GM03348 (cell line): ENCODE measurements around the gene KLHL36.
"Not testable (repeated sequence)": the region's sequence is repeated elsewhere in the genome, so short reads cannot be mapped to it uniquely, and the experiment has no call there.

Source experiments
- DNase-seq: peaks from one replicate; pipeline ENCODE4 v3.0.0; 2012; ENCODE audit warnings: low spot score

KLHL36 gene

DNA sequence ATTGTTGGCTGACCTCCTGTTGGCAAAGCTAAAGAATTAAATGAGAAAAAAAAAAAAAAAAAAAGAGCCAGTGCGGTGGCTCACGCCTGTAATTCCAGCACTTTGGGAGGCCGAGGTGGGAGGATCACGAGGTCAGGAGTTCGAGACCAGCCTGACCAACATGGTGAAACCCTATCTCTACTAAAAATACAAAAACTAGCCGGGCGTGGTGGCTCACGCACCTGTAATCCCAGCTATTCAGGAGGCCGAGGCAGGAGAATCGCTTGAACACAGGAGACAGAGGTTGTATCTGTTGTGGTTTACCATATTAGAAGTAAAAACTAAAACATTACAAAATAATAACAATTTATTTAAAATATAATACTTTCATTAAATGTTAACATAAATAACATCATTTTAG lies 45.6 kb downstream of the KLHL36 start:
- DNase-seq, result not testable (repeated sequence)

GRCh38 chr16:84694980-84695379 lies 46.7 kb downstream of the KLHL36 start:
- no peak for DNase-seq

DNA sequence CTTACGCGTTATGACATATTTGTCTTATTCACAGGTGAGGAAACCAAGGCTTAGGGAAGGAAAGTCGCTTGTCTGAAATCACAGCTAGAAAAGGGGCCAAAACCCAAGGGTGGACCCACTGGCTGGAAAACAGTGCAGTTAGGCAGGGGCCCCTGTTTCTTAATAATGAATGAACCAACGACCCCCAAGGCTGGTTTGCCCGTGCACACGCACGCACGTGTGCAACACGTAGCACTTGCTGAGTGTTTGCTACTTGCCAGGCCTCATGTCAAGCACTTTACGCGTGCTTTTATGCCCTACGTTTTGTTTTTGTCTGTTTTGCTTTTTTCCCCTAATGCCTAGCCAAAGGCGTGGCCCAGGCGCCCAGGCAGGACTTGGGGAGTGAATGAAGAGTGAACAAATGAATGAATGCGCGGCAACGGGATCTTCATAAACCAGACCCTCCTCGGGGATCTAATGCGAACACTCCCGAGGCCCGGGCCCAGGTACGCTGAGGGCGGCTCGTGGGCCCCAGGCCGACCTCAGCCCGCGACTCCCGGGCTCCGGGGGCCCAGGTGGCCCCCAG lies 50.9 kb downstream of the KLHL36 start:
- DNase-seq, result no peak

DNA sequence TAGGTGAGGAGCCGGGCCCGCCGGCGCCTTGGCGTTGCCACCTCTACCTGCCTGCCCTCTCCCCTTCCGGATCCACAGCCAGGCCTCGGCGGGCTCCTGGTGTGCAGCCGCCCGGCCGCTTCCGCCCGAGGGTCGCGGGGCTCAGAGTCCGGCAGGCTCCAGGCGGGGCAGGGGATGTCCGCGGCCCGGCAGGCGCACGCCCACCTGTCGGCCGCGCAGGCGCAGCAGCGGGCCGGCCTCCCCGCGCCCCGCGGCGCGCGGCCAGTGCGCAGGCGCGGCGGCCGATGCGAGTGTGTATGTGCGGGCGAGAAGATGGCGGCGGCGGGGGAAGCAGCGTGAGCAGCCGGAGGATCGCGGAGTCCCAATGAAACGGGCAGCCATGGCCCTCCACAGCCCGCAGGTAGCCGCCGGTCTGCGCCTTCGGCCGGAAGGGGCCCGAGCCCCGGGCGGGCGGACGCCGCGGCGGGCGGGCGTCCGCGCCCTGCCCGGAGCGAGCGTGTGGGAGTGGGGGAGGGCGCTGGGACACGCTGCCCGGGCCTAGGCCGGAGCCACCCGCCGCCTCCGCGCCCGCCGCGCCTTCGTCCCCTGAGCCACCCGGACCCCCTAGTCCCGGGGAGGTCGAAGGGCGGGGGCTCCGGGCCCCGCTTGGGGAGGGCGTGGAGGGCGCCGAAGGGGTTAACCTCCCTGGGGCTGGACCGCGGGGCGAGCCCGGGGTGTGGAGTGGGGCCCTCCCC lies 51.6 kb downstream of the KLHL36 start, which contains the start of gene USP10:
TSS of gene USP10 (plus strand) at position 289 of the 734 bp plus-strand sequence. CDS start at position 380, 91 bp downstream.
- peak; percentile 100 for DNase-seq

GRCh38 chr16:84700446-84701300 lies 52.4 kb downstream of the KLHL36 start:
- DNase-seq, result peak; percentile 19

DNA sequence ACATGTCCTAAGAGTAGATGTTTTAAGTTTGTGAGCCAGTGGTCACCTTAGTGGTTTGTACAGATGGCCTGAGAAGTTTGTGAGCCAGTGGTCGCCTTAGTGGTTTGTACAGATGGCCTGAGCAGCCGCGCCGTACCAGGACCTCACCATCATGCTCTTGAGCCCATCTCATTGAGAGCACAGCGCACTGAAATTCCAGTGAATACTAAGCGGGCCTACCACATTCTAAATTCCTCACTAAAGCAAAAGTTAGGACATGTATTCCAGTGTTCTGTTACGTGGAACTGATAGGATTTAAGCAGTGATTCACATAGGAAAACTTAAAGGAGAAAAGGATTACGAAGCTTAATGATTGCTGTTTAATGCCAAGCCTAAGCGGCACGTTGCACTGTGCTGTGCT lies 55.4 kb downstream of the KLHL36 start:
- no peak for DNase-seq

DNA sequence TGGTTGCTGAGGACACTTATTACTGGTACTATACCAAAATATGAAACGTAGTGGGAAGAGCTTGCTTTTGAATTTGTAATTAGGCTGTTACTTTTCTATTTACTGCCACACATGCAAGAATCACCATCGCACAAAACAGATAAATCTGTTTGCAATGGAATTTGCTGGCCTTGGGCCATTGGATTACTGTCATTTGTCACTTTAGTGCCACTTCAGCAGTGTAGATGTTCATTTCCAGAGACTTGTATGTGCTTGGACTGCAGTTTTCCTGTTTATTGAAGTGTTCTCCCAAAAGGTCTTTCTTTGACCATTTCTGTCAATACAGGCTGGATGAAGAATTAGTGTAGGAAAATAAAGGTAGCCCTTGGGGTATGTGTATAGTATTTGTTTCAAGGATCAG lies 55.9 kb downstream of the KLHL36 start:
- no peak for DNase-seq

- no peak for DNase-seq
Measured at GRCh38 chr16:84706856-84707255, 58.5 kb downstream of the KLHL36 start.

DNA sequence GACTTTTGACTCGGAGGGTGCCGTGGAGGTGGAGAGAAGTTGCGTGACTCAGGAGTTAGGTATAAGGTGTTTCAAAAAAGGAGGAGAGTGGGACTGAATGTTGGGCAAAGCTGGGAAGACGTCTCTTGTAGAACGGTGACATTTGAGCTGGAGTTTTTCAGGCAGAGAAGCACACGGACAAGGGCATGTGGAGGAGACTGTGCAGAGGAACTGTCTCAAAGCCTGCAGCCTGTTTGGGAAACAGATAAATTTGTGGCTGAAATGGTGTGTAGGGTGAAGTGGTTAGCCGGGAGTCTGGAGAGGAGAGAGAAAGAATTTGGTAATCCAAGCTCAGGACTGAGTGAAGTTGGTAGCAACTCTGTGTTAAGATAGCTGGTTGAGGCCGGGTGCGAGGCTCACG lies 61.3 kb downstream of the KLHL36 start:
- no peak for DNase-seq

DNA sequence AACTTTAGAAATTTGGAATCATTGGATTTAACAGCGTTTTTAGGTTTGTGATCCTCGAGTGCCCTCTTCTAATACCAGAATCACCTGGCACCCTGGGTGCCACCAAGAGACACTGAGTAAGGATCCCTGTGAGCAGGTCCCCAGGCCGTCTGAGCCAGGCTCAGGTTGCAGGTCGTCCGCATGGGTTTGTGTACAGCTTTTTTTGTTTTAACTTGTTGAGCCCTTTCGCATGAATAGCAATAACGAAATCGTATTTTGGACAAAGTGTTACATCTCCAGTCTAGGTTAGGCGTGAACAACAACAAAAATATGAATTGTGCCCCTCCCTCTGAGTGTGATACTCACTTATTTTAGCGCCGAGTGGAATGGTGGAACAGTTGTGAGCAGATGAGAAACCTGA lies 62.4 kb downstream of the KLHL36 start:
- DNase-seq, result no peak
